ENCODE data around the gene IFFO2. TPM values are rescaled to one million over a fixed set of nuclear protein-coding genes. Genes with fewer than 3 reads are reported as not detected.

Gene IFFO2
- polyA plus RNA-seq (ENCODE audit: insufficient read length in 12 of 12): 10 to 100 TPM in 2 of 12 donors, 1 to 10 TPM in 9, not detected in 1; 3.6 to 27.6 (median 5.3) TPM
- long read RNA-seq, donor 1, full-length matches to known transcripts: 3 of 3 reads
- long read RNA-seq, donor 1, partial matches to known transcripts: 0 of 3 reads
- long read RNA-seq, donor 1, other reads (novel, unspliced or antisense): 0 of 3 reads
- long read RNA-seq, donor 2, full-length matches to known transcripts: 1 of 1 reads
- long read RNA-seq, donor 2, partial matches to known transcripts: 0 of 1 reads
- long read RNA-seq, donor 2, other reads (novel, unspliced or antisense): 0 of 1 reads
- long read RNA-seq, donor 3: 0 reads
- long read RNA-seq, donor 4: 0 reads
- long read RNA-seq, donor 5: 0 reads
- long read RNA-seq, donor 6: 0 reads
- long read RNA-seq, donor 7, partial matches to known transcripts: 0 of 1 reads
- long read RNA-seq, donor 7, other reads (novel, unspliced or antisense): 0 of 1 reads
- long read RNA-seq, donor 8, full-length matches to known transcripts: 1 of 1 reads
- long read RNA-seq, donor 8, partial matches to known transcripts: 0 of 1 reads
- long read RNA-seq, donor 8, other reads (novel, unspliced or antisense): 0 of 1 reads
- long read RNA-seq, donor 9: 0 reads
- long read RNA-seq, donor 10: 0 reads
- long read RNA-seq, donor 11: 0 reads

DNA sequence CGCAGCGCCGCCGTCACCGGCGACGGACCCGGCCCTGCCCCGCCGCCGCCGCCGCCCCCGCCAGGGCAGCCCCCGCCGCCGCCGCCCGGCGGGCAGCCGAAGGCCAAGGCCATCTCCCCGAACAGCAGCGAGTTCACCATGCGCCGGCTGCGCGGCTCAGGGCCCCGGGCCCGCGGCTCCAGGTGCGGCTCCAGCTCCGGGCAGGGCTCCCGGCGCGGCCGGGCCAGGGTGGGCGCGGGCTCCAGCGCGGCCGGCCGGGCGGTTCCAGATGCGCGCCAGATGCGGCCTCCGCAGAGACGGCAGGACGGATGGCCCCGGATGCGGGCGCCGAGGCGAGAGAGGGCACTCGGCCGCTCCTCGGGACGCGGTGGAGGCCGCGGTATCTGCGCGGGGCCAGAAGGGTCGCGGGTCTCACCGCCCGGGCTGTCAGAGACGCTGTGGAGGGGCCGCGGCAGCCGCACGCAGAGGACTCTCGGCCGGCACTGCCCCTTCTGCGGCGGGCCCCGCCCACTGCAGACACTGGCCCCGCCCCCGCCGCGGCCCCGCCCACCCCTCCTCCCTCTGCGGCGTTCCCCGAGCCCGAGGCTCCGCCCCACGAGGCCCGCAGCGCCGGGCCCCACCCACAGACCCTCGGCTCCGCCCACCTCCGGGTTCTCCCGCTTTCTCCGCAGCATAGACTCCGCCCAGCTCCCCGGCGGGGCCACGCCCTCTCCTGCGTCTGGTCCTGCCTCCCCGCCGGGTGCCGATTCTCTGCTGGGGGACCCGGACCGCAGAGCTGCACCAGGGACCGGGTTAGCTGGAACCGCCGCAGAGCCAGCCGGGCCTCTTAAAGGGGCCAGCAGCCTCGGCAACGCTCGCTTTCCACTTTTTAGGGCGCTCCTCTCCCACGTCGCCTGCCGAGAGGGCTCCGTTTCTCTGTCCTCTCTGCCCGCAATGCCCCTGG lies at the start of gene IFFO2:
IFFO2 (minus strand) TSS at position 484 of the 943 bp plus-strand sequence; CDS start at position 140, 344 bp downstream.
- DNase-seq: peak; percentile 96

DNA sequence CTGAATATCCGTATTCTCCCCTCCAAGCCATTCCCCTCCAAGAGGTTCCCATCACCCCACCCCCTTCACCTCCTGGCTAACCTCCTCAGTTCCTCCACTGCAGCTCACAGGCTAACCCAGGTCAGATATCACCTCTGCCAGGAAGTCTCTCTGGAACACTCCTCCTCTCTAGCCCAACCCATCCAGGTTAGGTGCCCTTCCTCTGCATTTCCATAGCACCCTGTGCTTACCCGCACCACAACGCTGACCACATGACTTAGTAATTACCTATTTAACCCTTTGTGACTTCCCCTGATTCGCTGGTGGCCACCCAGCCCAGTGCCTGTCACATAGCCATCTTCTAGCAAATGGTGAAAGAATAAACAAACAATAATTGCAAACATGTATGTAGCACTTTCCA lies 49.5 kb upstream of the IFFO2 start:
- no peak for DNase-seq

DNA sequence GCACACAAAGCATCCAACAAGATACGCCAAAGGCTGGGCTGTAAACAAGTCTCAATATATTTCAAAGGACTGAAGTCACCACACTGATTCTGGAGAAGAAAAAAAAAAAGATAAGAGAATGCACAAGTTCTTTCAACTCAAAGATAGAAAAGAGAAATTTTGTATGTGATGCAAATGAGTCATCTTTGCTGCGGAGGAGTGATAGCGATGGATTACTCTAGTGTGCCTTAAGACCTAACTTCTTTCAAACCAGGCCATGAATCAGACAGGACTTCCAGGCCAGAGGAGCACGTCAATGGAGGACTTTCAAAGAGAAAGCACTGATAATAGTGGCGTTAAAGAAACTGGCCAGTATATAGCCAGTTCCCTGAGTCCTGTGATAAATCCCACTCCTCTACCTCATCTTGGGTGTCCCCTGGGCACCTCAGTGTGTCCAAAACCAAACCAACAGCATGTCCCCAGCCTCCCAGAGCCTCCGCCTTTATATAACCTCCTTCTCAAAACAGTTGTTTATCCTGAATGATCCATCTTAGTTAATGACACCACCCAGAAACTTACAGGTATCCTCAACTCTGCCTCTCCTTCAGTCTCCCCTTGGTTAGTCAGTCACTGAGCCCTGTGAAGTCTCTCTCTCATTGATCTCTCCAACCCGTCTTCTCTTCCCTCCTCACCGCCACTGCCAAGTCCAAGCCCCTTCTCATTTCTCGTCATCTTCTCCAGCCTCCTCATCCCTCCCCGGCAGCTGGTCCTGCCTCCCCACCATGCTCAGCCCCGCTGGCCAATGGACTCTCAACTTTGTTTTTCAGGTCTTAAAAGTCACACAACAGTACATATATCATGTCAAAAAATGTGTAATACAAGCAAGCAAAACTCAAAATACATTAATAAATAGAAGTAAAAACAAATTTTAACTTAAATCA lies 47.2 kb upstream of the IFFO2 start:
- DNase-seq: no peak

DNA sequence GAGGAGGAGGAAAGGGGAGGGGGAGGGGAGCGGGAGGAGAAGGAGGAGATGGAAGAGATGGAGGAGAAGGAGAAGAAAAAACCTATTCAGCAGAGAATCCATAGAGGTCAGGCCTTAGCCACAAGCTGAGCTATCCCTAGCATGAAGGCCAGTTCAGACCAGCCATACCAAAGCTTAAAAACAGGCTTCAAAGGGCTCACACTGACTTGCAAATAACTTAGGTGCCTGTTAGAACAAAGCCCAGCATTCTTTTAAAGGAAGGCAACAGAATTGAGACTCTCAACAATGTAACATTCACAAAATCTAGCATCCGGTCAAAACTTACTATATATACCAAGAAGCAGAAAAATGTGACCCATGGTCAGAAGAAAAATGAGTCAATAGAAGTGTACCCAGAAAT lies 43.6 kb upstream of the IFFO2 start:
- no peak for DNase-seq

DNA sequence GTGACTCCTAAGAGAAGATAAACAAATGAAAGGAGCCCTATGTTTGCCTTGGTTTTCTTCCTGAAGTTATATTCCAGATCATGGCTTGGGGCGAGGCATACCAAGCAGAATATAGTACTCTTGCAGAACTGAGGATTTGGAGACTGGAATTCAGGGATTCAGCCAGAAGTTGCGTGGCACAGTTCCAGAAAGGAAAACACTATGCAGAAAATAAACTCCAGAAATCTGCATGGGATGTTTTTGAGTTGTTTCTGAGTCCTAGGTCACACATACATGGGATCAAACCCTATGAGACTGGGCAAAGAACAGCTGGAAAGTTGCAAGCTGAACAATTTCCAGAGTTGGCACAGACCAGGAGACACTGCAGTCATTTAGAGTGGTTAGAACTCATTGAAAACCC lies 42.9 kb upstream of the IFFO2 start:
- DNase-seq: peak; percentile 68

DNA sequence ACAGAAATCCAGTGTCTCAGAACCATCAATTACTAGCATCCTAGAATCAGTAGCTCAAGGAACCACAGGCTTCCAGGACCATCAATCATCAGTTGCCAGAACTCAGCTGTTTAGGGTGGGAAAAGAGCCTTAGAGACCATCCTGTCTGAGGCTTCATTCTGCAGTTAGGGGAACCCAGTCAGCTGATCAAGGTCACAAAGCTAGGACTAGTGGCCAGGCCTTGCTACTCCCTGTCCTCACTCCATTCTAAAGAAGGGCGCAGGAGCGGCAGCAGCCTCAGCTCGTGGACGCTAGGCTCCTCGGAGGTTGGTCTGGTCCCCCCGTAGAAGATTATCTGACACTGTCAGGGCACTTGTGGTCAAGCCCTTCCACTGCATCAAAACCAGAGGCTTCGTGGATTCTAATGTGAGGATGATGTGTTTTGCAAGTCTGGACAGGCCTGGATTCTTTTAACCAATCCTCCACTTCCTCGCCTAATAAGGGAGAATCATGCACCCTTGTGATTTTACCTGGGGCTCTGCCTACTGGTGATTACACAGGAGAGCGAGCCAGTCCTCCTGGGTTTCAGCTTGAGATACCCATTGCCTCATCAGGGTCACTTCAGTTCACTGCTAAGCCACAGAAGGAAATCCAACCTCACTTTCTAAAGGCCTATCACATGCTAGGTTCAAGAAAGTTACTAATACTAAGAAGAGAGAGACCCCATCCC lies 41.7 kb upstream of the IFFO2 start:
- no peak for DNase-seq

DNA sequence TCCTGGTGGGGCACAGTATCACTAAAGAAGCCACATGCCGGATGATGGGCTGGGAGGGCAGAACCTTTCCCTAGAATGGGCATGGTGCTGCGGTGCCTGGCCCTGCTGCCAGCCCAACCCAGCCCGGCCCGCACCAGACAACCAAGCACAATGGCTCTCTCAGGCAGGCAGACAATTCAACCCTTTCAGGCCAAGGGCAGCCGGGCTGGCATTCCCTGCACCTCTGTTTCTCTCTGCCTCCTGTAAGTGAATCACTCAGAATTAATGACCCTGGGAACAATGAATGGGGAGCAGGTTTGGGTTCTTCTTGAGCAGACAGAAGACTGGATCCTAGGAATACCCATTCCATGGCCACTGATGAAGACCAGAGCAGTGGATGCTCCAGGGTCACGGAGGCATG lies 41.0 kb upstream of the IFFO2 start:
- no peak for DNase-seq

DNA sequence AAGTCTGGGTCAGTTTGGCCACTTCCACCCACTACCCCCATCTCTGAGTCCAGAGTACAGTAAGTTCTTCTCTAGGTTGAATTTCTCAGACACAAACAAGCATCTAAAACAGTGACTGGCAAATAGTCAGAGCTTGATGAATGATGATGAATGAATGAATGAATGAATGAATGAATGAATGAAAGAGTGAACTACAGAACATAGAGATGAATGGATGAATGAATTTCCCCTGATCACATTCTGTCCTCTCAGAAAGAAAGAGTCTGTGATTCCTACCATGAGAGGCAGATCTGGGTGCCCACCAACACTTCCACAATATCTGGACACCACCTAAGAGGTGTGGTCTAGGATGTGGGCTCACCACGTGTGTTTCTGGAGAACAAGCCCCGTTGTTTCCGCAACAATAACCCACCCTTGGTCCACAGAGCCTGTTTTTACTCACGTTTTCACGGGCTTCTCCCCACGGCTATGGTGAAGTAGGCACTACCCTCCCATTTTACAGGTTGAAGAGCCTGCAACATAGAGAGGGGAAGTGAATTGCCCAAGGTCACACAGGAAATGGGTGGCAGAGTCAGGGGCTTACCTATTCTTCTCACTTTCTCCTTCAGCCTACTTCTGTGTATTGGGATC lies 40.2 kb upstream of the IFFO2 start:
- DNase-seq: no peak

DNA sequence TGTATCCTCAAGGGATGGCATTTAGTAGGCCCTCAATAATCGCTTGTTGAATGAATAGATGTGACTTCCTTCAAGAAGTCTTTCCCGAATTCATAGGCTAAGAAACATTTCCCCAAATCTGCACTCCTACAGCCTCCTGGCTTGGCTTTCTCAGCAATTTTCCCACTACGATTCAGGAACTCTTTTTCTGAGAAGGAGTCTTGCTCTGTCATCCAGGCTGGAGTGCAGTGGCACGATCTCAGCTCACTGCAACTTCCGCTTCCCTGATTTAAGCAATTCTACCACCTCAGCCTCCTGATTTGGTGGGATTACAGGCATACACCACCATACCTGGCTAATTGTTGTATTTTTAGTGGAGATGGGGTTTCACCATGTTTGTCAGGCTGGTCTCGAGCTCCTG lies 37.9 kb upstream of the IFFO2 start:
- no peak for DNase-seq

DNA sequence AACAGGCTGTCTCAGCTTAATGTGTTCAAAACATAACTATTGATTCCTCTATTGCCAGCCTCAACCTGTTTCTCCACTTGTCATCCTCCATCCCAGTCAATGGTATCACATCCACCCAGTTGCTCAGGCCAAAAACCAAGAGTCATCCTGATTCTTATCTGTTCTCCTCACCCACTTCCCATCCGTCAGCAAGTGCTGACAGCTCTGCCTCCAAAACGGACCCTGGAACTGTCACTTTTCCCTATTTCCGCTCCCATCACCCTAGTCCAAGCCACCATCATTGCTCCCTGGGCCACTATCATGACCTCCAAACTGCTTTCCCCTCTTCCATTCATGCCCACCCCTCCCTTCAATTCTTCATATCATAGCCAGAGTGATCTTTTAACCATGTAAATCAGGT lies 36.2 kb upstream of the IFFO2 start:
- no peak for DNase-seq

DNA sequence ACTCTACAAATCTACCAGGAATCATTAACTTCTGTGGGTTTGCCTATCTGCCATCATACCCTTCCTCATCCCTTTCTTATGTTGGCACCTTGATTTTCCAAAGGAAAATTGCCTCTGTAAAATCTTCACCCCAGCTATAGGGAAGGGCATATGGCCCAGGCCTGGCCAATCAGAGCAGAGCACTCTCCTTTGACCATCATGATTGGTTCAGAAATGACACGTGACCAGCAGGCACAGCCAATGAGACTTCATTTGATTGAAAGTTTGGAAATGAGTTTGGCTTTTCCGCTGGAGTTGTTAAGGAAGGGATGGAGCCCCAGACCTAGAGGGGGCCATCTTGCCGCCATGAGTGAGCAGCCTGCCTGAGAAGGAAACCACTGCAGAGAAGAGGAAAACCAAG lies 35.1 kb upstream of the IFFO2 start:
- no peak for DNase-seq

DNA sequence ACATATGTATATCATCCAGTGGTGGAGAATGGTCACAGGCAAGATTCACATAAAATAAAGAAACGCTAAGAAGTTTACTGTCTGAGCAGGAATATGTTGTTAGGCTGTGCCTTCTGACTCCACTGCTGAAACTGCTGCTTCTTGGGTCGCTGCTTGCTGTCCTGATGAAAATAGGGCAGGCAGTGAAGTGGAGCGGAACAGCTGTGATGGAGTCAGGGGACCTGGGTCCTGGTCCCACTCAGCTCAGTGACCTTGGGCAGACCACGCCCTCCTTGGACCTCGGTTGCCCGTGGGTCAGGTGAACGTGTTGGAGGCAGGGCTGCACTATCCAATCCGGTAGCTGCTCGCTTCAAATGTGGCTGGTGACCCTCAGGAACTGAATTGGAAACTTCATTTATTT lies 33.4 kb upstream of the IFFO2 start:
- no peak for DNase-seq

DNA sequence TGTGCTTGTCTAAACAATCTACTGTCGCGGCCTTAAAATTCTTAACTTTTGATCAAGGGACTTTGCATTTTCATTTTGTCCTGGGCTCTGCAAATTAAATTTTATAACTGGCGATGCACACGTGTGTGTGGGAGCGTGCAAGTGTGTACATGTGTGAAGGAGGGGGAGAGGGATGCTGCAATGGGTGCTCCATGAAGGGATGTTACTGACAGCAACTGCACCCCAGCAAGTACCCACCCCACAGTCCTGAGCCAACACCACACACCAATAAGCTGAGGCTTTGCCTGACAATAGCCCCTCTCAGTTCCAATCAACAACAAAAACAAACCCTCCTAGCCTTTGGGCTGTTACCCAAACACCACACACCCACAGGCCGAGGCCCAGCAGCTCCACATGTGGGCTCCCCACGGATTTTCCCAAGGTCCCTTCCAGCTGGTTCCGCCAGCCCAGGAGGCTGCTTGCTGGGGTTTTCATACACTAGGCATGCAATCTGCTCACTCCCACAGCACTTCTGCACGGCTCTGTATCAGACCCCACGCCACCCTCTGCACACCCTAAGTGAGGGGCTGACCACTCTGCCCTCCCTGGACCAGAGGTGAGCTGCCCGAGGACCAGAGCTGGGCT lies 32.8 kb upstream of the IFFO2 start:
- DNase-seq: no peak

DNA sequence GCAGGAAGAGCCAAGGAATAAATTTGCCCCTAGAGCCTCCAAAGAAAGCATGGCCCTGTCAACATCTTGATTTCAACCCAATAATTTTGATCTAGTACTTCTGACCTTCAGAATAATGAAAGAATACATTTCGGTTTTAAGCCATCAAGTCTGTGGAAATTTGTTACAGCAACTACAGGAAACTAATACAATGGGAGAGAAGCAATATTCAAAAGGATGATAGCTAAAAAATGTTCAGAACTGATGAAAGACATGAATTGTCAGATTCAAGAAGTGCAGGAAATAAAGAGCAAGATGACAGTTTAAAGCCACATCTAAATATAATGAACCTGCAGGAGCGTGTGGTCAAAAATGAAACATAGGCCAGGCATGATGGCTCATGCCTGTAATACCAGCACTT lies 24.8 kb upstream of the IFFO2 start:
- no peak for DNase-seq

DNA sequence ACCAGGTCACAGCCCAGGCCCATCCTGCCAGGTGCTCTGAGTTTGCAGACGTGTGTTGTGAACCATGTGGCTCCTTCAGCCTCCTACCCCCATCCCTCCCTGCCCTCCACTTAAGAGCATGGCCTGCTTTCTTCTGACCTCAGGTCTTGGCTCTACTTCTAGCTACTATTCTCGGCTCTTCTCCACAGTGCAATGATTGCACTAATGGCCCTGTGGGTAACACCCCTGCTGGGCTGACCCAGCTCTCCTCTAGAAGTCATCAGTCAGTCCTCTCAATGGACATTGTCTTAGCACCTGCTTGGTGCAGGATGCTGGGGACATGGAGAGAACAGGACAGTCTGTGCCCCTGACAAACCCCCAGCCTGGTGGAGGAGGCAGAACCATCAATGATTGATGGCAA lies 22.2 kb upstream of the IFFO2 start:
- no peak for DNase-seq

DNA sequence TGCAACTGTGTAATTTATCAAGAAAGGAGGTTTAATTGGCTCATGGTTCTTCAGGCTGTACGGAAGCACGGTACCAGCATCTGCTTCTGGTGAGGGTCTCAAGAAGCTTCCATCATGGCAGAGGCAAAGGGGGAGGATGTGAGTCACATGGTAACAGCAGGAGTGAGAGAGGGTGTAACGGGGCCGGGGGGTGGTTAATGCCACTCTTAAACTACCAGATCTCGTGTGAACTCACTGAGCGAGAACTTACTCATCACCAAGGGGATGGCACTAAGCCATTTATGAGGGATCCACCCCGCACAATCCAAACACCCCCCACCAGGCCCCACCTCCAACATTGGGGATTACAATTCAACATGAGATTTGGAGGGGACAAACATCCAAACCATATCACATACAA lies 21.0 kb upstream of the IFFO2 start:
- no peak for DNase-seq

DNA sequence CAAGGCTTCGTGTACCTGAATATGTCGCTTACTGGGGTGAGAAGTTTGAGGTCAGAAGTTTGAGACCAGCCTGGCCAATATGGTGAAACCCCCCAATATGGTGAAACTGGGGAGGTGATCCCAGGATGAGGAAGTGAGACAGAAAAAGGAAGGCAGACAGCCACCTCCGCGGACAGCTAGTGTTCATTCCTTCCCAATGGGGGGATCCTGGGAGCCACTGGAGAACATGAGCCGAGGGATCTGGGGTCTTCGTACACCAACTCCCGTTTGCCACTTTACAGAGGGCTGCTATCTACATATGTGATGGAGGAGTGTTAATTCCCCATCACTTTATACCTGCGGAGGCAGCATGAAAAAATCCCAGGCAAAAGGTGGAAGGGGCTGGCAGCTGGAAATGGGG lies 19.6 kb upstream of the IFFO2 start:
- DNase-seq: no peak

DNA sequence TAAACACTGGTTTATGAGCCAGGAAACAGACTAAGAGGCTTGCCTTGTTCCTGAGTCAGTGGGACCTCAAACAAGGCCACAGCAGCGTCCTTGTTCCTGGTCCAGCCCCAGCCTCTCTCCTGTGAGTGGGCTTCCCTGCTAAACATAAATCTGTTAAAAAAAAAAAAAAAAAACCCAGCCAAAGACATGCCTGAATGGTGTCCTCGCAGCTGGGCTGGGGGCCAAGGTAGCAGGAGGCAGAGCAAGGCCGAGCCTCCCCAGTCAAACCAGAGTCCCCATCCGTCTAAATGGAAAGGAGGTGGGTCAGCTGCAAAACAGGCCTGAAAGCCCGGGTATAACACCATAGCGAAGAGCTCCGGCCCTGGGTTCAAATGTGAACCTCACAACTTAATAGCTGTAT lies 18.1 kb upstream of the IFFO2 start:
- DNase-seq: no peak

DNA sequence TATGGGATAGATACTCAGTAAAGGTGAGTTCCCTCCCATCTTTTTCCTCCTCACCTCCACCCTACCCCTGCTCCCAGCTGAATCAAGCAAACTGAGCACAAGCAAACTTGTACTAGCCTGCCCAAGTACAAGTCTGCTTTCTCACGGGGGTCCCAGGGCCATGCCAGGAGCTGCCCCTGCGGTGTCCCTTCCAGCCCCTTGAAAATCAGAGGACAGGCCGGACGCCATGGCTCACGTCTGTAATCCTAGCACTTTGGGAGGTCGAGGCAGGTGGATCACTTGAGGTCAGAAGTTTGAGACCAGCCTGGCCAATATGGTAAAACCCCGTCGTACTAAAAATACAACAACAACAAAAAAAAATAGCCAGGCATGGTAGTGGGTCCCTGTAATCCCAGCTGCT lies 17.5 kb upstream of the IFFO2 start:
- no peak for DNase-seq
